Stimulated activated CD8-positive, alpha-beta memory T cell treated with anti-CD3 and anti-CD28 coated beads, Interleukin-12 subunit alpha, Interleukin-12 subunit beta, amount 100 ng/mL, for 1 hour (primary cell): ENCODE measurements around the gene ERBB4.

Source experiments
- DNase-seq: peaks from one replicate; pipeline ENCODE4 v3.0.0-alpha.2; 2020; ENCODE audit warnings: low read depth

ERBB4 gene

DNA sequence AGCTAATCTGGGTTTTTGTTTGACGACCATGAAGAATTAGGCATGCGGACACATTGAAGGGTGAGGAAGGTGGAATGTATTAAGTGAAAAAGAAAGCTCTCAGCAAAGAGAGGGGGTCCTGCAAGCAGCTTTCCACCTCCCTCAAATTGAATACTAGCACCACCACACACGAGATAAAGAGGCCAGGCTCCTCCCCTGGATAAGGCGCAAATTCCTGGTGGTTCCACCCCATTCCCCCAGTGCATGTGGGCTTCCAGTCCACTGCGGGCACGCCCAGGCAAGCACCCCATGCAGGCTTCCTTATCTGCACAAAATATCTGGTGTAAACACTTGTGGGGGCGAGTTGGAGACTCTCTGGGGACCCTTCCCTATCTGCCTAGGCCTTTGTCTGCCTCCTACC is 1124.9 kb downstream of the ERBB4 start:
- DNase-seq, result no peak

DNA sequence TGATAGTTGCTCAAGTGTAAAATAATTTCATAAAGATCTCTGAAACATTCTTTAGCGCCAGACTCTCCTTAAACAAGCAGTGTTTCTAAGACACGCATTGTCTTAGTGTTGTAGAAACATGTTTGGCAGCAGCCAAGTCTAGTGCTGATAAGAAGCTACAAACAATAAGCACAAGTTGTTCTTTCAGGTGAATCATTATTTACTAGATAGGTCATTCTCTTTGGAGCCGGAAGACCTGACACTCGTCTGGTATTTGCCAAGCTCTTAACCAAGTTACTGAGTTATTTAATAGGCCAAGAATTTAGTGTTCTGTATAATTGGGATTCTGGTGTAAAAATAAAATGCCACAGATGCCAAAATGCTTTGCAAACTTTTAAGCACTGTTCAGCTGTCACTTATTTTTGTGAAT is 1130.1 kb downstream of the ERBB4 start:
- DNase-seq, result no peak

DNA sequence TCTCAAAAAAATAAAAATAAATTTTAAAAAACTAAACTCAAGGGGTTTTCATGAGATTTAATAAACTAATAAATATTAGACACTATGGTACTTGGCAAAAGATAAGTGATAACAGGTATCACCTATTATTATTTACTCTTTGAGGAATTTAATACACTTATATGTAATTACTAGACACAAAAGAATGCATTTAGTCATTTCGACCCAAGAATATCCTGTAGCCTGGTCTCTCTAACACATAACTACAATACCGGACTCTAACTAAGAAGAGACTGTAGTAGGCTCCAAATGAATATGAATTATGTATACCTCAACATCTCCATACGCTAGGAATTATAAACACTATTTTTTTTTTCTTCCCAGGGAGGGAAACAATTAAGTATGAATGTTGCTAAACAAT is 1131.5 kb downstream of the ERBB4 start:
- no peak for DNase-seq

DNA sequence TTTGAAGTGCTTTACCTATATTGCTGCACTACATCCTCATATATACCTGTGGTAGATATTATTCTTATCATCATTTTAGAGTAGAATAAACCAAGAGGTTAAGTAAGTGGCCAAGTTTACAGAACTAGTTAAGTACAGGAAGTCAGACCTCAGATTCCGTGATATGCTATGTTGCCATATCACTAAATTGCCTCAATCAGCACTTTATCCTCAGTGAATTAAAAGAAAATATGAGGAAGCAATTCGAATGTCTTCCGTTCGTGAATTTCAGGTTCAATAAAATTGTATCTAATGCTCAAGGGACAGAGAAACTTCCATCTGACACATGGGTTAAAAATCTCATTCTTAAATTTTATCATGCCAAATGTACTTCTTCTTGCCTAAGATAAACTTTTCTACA is 1133.6 kb downstream of the ERBB4 start:
- DNase-seq, result no peak

DNA sequence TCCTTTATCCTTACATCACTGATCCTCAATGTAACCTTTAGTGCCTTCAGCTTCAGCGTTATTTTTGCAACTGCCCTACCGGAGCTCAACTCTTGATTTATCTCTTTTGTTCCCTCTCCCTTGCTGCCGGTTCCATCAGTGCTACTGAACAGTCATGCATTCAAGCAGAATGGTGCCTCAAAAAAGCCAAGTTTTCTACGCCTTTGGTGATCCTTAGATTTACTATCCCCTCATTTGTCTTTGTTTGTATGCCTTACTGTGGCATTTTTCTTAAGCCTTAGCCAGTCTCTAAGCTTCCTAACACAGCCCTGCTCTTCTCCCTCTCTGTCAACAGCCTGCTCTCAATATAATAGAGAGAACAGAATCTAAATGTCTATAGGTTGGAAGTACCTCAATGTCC is 1134.5 kb downstream of the ERBB4 start:
- no peak for DNase-seq

DNA sequence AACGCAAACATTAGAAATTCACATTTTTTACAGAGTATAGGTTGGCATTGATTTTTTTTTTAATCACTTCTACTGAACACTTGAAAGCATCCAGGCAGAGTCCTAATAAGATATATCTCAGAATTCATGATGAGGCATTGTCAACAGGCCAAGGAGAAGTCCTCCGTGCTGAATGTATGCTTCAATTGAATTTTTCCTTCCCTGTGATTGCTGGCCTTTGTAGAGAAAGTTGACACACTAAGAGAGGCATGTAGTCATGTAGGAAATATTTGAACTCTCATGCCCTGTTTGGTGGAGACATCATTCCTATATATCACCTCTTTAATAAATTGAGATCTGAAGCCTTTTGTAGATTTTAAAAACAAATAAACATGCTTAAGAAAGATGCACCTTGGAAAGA is 1137.3 kb downstream of the ERBB4 start:
- DNase-seq, result no peak

DNA sequence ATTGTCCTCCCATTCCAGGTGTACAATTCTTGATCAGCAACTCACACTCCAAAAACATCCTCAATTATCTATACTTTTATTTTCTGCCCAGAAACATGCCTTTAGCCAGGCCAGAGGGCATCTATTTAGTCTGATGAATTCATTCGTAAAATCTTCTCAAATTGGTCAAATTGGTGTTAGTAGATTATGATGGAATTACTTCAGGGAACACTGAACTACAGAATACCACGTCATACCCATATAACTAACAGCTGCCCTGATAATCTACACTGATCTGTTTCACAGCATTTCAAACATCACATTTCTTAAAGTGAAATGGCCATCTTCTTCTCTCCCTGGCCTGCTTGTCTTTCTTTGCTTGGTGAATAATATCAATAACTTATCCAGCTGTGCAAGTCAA is 1140.8 kb downstream of the ERBB4 start:
- DNase-seq, result no peak

DNA sequence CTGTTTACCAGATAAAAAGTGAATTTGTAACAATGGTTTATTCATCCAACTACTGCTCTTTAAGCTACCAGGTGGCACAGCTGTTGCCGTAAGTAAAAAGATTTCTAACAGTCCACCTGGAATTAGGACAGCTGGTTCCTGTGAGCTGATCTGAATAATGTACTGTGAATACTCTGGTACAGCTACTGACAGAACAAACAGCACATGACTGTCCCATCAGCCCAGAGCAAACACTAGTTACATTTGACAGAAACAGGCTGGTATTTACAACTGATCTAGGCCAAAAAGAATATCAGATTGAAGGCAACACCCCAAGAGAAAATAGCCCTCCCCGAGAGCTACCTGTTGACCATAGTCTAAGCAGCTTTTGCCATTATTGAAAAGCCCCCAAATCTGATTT is 1141.8 kb downstream of the ERBB4 start:
- DNase-seq, result no peak

DNA sequence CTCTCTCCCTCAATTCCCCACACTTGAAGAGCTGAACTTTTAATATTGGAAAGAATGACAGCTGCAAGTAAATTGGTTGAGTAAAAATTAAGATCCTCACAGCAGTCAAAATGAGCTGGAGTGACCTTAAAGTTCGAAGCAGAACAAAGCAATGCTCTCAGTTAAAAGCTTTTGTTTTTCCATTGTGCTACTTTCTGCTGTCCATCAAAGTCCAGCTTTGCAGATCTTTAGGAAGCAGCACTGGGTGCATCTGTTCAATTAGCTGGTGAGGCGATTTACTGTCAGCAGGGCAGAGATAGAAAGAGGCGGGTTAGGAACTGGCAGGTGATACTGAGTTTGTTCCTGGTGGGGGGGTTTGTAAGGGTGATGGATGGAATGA is 1147.4 kb downstream of the ERBB4 start:
- no peak for DNase-seq

DNA sequence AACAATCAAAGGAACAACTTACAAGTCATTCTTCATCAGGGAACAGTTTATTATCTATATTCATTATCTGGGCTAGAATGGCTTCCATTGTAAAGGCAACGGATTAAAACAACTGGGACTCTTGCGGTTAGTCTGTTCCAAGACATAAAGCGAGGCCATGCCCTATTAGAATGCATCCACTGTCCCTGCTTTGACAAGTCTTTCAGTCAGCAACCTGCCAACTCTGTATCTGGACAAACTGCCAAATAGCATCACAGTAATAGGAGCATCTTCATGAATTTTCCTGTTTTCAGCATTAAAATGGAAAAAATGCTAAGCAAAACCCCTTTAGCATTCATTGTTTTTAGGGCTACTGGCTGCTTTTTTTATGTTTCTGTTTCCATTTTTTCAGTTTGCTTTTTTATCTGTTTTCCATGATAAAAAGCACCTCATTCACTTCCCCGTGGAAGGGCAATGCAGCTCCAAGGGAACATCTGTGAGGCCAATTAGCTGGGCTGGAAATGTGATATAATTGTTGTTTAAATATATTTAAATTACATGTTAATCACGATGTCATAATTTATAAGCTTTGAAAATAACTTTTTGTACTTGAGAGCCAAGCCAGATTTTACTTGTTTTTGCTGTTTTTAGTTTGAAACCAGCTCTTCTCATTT is 1147.9 kb downstream of the ERBB4 start:
- DNase-seq, result no peak

DNA sequence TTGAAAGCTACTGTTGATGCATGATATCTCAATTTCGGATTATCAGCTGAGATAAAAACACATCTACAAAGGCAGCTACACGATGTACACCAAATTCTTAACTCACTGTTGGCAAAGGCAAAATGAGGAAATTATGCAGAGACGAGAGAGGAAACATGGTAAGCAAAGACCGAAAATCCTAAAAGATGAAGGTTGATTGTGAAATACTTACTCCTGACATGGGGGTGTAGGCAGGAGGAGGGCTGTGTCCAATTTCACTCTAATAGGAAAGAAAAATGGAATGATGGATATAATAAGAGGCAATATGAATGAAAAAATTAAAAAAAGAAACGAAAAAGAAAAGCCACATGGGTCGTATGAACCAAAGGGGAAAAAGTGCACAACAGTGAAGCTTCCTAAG is 1150.9 kb downstream of the ERBB4 start:
- DNase-seq, result no peak

DNA sequence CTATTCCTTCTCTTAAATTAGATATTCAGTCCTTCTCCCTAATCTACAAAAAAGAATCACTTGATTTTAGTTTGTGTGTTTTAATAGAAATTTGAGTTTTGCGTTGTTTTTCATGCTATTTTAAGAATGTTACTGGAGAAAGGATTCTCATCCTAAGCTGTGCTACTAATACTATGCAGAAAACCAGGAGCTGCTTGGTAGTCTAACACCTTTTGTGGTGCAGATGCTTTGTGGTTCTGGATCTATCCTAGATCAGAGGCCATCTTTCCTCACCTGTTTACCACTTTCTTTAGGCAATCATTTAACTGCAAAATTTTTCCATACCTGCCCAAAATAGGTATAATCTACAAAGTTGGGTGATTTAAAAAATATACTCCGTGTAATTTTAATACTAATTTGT is 1158.6 kb downstream of the ERBB4 start:
- DNase-seq, result no peak

DNA sequence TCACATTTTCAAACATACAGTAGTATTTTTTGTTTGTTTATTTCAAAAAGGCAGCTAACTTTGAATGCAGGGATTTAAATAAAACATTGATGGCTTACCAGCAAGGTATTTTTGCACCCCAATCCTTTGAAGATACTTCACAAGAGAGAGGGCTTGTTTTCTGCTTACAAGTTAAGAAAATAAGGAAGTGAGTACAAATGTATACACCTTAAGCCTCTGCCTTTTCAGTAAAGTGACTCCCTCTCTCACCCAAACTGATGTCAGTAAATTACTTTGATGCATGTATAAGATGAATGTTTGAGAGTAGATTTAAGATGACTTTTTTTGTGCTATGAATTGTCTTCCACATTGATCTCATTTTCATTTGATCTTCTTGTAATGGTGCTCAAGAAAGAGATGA is 1162.2 kb downstream of the ERBB4 start:
- no peak for DNase-seq

DNA sequence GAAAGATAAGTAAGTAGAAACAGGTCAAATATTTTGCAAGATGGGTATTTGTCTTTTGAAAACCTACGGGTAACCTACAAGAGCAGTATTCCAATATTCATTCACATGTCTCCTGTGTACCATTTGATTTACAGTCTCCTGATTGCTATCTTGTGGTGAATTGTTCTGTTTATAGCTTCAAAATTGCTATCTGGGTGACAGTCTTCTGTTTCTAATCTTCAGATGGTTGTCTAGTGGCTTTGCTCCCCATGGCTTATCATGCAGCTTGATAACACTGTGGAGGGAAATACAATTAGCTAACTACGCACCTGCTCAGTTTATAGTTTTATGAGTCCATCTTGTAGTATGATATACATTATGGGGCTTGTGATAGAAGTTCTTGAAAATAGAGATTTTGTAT is 1165.4 kb downstream of the ERBB4 start:
- no peak for DNase-seq

DNA sequence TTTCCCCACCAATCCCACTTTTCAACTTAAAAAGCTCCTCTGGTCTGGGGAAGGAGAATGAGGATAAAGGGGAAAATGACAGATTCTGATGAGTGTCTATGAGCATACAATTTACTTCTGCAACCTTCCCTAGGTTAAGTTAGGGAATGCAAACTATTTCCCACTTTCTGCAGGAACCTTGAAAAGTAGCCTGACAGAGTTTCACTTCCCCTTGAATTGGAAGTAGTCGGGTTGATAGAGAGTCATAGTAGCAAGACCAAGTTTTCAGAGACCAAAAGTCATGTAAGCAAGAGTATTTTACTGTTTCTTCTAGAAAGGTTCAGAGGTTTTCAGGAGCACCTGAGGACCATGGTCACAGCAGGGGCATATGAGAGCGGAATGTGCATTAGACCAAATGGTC is 1167.1 kb downstream of the ERBB4 start:
- DNase-seq, result no peak

DNA sequence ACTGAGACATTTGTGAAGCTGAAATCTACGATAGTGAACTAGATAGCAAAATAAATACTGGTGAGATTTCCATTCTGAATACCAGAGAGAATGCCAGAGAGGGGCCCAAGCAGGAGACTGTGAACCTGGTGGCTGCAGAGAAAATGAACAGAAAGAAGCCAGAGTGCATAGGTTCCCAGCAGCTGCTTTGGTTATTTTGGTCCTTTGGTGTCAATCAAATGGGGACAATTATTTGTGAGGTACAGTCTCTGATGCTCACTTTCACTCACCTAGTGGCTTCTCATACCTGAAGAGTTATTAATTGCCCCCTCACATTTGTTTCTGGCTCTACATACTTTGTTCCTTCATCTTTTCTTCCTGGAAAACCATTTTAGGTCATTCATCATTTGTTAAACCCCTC is 1170.1 kb downstream of the ERBB4 start:
- DNase-seq, result no peak

DNA sequence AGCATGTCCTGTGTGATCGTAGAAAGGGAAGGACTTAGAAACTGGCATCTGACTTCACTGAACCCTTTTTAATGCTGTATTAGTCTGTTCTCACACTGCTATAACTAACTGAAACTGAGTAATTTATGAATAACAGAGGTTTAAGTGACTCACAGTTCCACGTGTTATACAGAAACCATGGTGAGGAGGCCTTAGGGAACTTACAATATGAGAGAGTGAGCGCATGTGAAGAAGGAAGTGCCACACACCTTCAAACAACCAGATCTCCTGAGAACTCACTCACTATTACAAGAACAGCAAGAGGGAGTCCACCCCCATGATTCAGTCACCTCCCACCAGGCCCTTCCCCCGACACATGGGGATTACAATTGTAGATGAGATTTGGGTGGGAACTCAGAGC is 1170.9 kb downstream of the ERBB4 start:
- DNase-seq, result no peak

DNA sequence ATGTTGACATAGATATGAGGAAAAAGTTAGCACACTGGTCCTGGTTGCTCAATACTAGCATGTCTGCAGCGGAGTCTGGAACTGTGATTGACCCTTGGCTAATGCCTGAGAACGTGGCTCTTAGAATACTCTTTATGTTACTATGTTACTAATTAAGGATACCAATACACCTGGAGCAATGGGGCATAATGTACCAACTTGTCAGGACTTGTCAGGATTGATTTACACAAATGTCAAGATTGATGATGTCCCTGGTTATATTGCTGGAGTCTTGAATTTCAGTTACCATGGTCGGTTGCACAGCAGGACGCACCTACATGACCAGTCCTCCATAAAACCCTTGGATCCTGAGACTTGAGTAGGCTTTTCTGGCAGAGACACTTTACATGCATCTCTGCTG is 1171.3 kb downstream of the ERBB4 start:
- no peak for DNase-seq

DNA sequence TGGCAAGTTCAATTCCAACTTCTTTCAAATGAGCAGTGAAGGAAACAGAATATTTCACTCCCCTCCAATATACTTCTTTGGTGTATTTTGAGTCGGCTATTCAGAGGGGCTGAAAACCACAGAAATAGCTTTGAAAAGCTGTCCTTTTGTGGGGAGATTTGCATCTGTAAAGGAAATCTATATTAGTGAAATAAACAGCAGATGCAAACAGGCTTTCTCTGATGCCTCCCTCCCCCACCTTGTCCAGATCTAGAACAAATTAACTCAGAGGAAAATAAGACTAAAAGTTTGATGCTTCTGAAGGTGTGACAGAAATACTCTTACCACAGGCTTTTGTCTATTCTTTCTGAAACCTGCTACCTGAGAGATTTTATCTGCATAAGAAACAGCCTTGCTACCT is 1173.7 kb downstream of the ERBB4 start:
- DNase-seq, result no peak

DNA sequence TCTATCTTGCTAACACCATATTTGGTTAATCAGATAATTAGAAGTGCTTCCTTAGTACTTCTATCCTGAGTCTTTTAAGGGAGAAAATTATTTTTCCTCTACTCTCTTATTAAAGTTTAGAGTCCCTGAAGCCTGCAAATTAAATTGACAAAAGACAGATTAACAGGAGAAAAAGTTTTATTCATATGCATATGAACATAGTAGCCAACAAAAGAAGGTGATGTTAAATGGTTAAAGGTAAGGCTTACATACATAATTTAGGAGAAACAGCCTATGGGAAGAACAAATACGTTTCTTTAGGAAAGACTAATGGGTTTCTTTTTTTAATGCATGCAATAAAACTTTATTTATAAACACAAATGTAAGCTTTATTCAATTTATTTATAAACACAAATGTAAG is 1177.2 kb downstream of the ERBB4 start:
- DNase-seq, result no peak

DNA sequence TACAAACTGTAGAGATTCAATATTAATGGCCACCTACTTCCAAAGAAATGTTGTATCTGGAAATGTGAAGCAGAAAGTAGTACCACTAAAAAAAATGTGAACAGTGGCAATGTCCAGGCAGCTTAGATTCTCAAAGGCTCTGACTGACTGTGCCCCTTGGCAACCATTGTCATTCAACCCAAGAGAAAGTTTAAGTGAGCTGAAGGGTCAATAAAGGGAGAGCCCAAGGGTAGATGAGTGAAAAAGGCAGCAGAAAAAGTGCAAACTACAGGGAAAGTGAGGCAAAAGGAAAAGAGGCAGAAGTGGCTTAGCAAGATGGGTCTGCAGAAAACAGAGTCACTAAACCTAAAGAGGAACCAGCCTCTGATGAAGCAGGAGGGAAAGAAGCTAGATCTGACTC is 1179.3 kb downstream of the ERBB4 start:
- DNase-seq, result no peak

DNA sequence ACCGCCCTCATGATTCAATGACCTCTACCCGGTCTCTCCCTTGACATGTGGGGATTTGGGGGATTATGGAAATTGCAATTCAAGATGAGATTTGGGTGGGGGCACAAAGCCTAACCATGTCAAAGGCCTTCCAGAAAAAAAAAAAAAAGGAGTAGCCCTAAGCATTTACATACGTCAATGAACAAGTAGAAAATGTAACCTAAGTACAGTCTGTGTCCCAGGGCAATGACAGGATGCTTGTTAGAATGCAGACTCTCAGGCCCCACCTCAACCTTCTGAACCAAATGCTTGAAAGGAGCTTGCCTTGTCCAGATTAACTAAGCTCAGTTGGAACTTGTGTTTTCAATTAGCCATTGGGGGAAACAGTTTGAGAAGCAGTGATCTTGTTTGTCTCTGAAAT is 1180.1 kb downstream of the ERBB4 start:
- DNase-seq, result no peak

DNA sequence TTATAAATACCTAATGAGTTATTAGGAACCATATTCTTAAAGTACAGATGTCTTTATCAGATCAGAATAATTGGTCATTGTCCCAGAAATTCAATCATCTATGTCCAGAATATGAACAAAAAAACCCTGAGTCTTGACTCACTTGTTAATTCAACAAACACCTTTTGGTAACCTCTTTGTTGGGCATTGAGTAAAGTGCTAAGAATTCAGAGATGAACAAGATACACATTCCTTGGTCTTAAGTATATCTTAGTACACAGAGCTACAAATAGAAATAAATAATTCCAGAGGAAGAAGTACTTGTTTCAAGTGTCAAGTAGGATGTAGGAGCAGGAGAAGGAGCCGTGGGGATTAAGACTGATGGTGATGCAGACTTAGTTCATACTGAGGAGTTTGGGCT is 1184.1 kb downstream of the ERBB4 start:
- DNase-seq, result no peak

DNA sequence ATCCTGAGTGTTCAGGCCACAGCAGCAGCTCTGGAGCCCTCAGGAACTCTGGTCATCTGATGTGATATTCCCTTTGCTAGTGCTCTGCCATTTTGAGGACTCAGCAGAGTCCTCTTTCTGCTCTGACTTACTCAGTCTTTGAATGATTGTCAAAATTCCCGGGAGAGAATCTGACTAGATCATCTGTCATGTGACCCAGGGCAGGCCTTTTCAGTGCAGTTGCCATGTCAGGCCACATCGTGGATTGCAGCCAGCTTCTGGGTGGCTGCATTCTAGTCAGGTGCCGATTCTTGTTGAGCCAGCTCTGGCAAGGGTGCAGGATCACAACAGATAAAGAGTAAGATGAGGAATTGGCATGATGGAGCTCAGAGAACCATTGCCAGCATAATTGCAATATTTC is 1186.6 kb downstream of the ERBB4 start:
- no peak for DNase-seq

DNA sequence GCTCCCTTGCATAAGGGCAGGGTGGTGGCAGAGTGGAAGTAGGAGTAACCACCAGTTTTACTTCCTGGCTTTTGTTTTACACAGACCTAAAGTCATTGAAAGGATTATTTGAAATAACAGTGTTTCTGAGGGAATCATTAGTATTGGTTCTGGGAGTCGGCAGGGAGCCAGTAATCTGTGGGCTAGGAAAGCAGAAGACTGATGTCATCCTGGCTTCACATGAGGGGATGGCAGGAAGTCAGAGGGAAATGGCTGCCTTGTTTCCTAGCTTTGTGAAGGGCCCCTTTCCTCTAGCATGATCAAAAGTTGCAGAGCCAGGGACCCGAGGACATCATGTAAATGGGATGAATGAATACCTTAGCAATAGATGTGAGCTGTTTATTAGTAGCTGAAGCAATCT is 1189.6 kb downstream of the ERBB4 start:
- DNase-seq, result no peak
